HepG2 (cell line): ENCODE results near the gene EMC9. TPM values are rescaled to one million over a fixed set of nuclear protein-coding genes. Genes with fewer than 3 reads are reported as not detected.

Experiments used
- AFF4 ChIP-seq: sonication (generic); formaldehyde crosslinking; IDR thresholded peaks from 2 replicates; pipeline ENCODE4 v1.4.0; 2020; ENCODE audit warnings: missing genetic modification reagents
- CSRNP2 ChIP-seq: sonication (generic); formaldehyde crosslinking; conservative IDR thresholded peaks from 2 replicates; pipeline ENCODE4 v1.8.0; 2022; ENCODE audit warnings: low read depth, missing genetic modification reagents
- GATA4 ChIP-seq: sonication (generic); IDR thresholded peaks from 2 replicates; pipeline ENCODE4 v1.6.1; 2016; ENCODE audit warnings: antibody characterized with exemption, low read depth, borderline replicate concordance
- HDAC1 ChIP-seq: sonication (generic); formaldehyde crosslinking; IDR thresholded peaks from 2 replicates; pipeline ENCODE4 v1.5.1; 2020; ENCODE audit warnings: mild to moderate bottlenecking, missing genetic modification reagents
- KAT7 ChIP-seq: IDR thresholded peaks from 2 replicates; pipeline ENCODE4 v1.6.1; 2018; ENCODE audit warnings: borderline replicate concordance, missing compliant biosample characterization
- MATR3 ChIP-seq: sonication (generic); formaldehyde crosslinking; IDR thresholded peaks from 2 replicates; pipeline ENCODE4 v1.4.0; 2020; ENCODE audit warnings: missing genetic modification reagents
- PAX8 ChIP-seq: sonication (generic); formaldehyde crosslinking; IDR thresholded peaks from 2 replicates; pipeline ENCODE4 v1.8.0; 2022; ENCODE audit warnings: mild to moderate bottlenecking, missing genetic modification reagents, borderline replicate concordance
- RARG ChIP-seq: sonication (generic); formaldehyde crosslinking; IDR thresholded peaks from 2 replicates; pipeline ENCODE4 v1.4.0; 2020; ENCODE audit warnings: low read depth, mild to moderate bottlenecking, missing genetic modification reagents
- RFX1 ChIP-seq: fragments of 450-650 bp; IDR thresholded peaks from 2 replicates; pipeline ENCODE4 v1.6.1; 2017
- SOX6 ChIP-seq, 2 experiments: fragments of 450-650 bp in 1 of 2; sonication (generic) in 1 of 2; formaldehyde crosslinking in 1 of 2; IDR thresholded peaks; 2 replicates each; pipeline versions ENCODE4 v1.4.0 to v1.6.1; 2017 to 2020; ENCODE audit warnings: antibody characterized with exemption in 1 of 2, mild to moderate bottlenecking in 1 of 2, missing genetic modification reagents in 1 of 2
- ZNF12 ChIP-seq: sonication (generic); formaldehyde crosslinking; IDR thresholded peaks from 2 replicates; pipeline ENCODE4 v1.5.0; 2020; ENCODE audit warnings: missing genetic modification reagents
- ZNF143 ChIP-seq: sonication (generic); formaldehyde crosslinking; IDR thresholded peaks from 2 replicates; pipeline ENCODE4 v1.4.0; 2020; ENCODE audit warnings: missing genetic modification reagents
- ZNF256 ChIP-seq: sonication (generic); formaldehyde crosslinking; conservative IDR thresholded peaks from 2 replicates; pipeline ENCODE4 v1.4.0; 2020; ENCODE audit warnings: missing genetic modification reagents
- ZNF567 ChIP-seq: sonication (generic); formaldehyde crosslinking; IDR thresholded peaks from 2 replicates; pipeline ENCODE4 v1.8.1; 2023; ENCODE audit warnings: mild to moderate bottlenecking, missing genetic modification reagents, borderline replicate concordance
- ZNF709 ChIP-seq: sonication (generic); formaldehyde crosslinking; IDR thresholded peaks from 2 replicates; pipeline ENCODE4 v1.5.0; 2020; ENCODE audit warnings: mild to moderate bottlenecking, missing genetic modification reagents
- polyA plus RNA-seq, 8 experiments: library from polyadenylated mRNA; depleted of rRNA in 3 of 8; stranded (reverse) in 7 of 8; unstranded in 1 of 8; fragments of >200 nt; fragmentation: Illumina TruSeq in 4 of 8; extraction: Trizol in 4 of 8; gene quantifications; 2 replicates each; pipeline versions ENCODE4 v1.2.1 to v1.2.3, GENCODE V29; 2011 to 2016; ENCODE audit warnings: low read depth in 4 of 8, missing spikeins in 1 of 8, mixed read lengths in 1 of 8; ENCODE audit not compliant: insufficient read depth in 1 of 8
- total RNA-seq, 5 experiments: library from RNA; depleted of rRNA; stranded (reverse); fragments of >200 nt; fragmentation: Illumina TruSeq; extraction: Trizol; gene quantifications; 2 replicates each; pipeline ENCODE4 v1.2.3, GENCODE V29; 2016; ENCODE audit warnings: low read depth in 1 of 5
- TF ChIP-seq, protein P1 (sequence below): sonication (generic); formaldehyde crosslinking; IDR thresholded peaks from 2 replicates; pipeline ENCODE4 v1.8.0; 2022; ENCODE audit warnings: mild to moderate bottlenecking, missing genetic modification reagents; ENCODE audit not compliant: insufficient replicate concordance
- TF ChIP-seq, protein P2 (sequence below): sonication (generic); formaldehyde crosslinking; IDR thresholded peaks from 2 replicates; pipeline ENCODE4 v1.5.0; 2020; ENCODE audit warnings: missing genetic modification reagents

EMC9 gene
- total and polyA plus RNA-seq, 2 of the 13 experiments (the other 11 are each of a cell fraction or from before 2014, with no cell fraction given), result 60.5 to 78.7 TPM

GRCh38 chr14:24114532-24115421, 26.6 kb downstream of the EMC9 start, which contains the start of the genes DCAF11 and NRL (continued):
- TF ChIP-seq ZNF12 (CRISPR knock-in tag), result peak; percentile 87
- no peak for TF ChIP-seq CSRNP2 (CRISPR knock-in tag)
- peak; percentile 91; the same call in 1 of the 2 replicates for TF ChIP-seq RARG (CRISPR knock-in tag)
- peak; percentile 57; the same call in 1 of the 2 replicates for TF ChIP-seq ZNF256 (CRISPR knock-in tag)
- TF ChIP-seq, protein P1, sequence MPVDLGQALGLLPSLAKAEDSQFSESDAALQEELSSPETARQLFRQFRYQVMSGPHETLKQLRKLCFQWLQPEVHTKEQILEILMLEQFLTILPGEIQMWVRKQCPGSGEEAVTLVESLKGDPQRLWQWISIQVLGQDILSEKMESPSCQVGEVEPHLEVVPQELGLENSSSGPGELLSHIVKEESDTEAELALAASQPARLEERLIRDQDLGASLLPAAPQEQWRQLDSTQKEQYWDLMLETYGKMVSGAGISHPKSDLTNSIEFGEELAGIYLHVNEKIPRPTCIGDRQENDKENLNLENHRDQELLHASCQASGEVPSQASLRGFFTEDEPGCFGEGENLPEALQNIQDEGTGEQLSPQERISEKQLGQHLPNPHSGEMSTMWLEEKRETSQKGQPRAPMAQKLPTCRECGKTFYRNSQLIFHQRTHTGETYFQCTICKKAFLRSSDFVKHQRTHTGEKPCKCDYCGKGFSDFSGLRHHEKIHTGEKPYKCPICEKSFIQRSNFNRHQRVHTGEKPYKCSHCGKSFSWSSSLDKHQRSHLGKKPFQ (CRISPR knock-in tag), result peak; percentile 98
- TF ChIP-seq ZNF143, result peak; percentile 53
- no peak for TF ChIP-seq RFX1
- peak; percentile 96 for TF ChIP-seq GATA4
- no peak; the same call in 1 of the 2 replicates for TF ChIP-seq MATR3 (CRISPR knock-in tag)
- TF ChIP-seq, protein P2, sequence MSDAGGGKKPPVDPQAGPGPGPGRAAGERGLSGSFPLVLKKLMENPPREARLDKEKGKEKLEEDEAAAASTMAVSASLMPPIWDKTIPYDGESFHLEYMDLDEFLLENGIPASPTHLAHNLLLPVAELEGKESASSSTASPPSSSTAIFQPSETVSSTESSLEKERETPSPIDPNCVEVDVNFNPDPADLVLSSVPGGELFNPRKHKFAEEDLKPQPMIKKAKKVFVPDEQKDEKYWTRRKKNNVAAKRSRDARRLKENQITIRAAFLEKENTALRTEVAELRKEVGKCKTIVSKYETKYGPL (CRISPR knock-in tag), result peak; percentile 60; the same call in 1 of the 2 replicates
- TF ChIP-seq ZNF709, result peak; percentile 88
- 0 out of 2 replicates have a peak, but pooled peaks have one; percentile 54 for TF ChIP-seq KAT7 (CRISPR knock-in tag)
- TF ChIP-seq ZNF567 (CRISPR knock-in tag), result peak; percentile 96
- TF ChIP-seq SOX6 (IDR thresholded peaks at IDR 0.05), result no peak
- peak; percentile 89 for TF ChIP-seq SOX6 (CRISPR knock-in tag; IDR thresholded peaks at IDR 0.05)
- peak; percentile 83; the same call in 1 of the 2 replicates for TF ChIP-seq PAX8 (CRISPR knock-in tag)
- TF ChIP-seq AFF4, result 0 out of 2 replicates have a peak, but pooled peaks have one; percentile 20
- no peak for TF ChIP-seq HDAC1 (CRISPR knock-in tag)
